ENCODE data around the gene A4GALT.
"Not testable (repeated sequence)": the region's sequence is repeated elsewhere in the genome, so short reads cannot be mapped to it uniquely, and the experiment has no call there.

Gene A4GALT

DNA sequence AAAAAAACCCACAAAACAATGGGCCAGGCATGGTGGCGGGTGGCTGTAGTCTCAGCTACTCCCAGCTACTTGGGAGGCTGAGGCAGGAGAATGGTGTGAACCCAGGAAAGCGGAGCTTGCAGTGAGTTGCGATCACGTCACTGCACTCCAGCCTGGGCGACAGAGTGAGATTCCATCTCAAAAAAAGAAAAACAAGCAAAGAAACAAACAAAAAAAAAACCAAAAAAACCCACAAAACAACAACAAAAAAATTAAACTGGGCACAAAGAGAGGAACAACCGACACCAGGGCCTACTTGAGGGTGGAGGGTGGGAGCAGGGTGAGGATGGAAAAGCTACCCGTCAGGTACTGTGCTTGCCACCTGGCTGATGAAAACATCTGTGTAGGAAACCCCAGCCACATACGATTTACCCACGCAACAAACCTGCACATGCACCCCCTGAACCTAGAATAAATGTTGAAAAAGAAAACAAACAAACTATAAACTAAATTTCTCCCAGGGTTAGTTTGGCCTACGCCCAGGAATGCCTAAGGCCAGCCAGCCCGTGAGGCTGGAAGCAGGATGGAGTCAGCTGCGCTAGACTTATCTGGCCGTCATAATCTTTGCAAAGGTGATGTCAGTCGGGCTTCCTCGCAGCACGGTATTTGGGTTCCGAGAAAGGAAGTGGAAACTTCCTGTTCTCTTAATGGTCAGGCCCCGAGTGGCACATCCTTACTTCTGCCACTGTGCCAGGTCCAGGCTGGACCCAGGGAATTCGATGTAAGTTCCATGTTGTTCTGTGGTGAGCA lies 49.6 kb downstream of the A4GALT start:
- Histone ChIP-seq H3K36me3 (ENCODE audit: insufficient read depth, low read length) (no peaks in the 10 kb centered on the region), H3K4me1 (ENCODE audit: insufficient read depth, low read length, poor library complexity, severe bottlenecking) (no peaks in the 10 kb centered on the region), H3K9ac (ENCODE audit: low read depth, low read length, poor library complexity, severe bottlenecking) (no peak overlapping the region), H2AFZ (ENCODE audit: low read length) (no peak overlapping the region), H3K27me3 (ENCODE audit: insufficient read depth, low read length, poor library complexity, severe bottlenecking) (no peaks in the 10 kb centered on the region), H3K9me3 (ENCODE audit: insufficient read depth, low read depth, low read length) (no peaks in the 10 kb centered on the region), H3K9me2 (replicated peaks; ENCODE audit: low read depth, low read length) (no peaks in the 10 kb centered on the region), H3K79me2 (ENCODE audit: insufficient read depth, low read length) (no peaks in the 10 kb centered on the region), H4K20me1 (ENCODE audit: insufficient read depth, low read length, poor library complexity, severe bottlenecking) (no peaks in the 10 kb centered on the region), H3F3A (ENCODE audit: low read depth) (no peaks in the 10 kb centered on the region), H3K4me2 (ENCODE audit: low read depth, low read length, poor library complexity, severe bottlenecking) (no peak overlapping the region), H3K4me3 (ENCODE audit: low read length, poor library complexity, severe bottlenecking) (no peak overlapping the region)
- TF ChIP-seq EZH2phosphoT487 (IDR thresholded peaks at IDR 0.05; ENCODE audit: borderline replicate concordance), result no peak
- TF ChIP-seq, protein P1, sequence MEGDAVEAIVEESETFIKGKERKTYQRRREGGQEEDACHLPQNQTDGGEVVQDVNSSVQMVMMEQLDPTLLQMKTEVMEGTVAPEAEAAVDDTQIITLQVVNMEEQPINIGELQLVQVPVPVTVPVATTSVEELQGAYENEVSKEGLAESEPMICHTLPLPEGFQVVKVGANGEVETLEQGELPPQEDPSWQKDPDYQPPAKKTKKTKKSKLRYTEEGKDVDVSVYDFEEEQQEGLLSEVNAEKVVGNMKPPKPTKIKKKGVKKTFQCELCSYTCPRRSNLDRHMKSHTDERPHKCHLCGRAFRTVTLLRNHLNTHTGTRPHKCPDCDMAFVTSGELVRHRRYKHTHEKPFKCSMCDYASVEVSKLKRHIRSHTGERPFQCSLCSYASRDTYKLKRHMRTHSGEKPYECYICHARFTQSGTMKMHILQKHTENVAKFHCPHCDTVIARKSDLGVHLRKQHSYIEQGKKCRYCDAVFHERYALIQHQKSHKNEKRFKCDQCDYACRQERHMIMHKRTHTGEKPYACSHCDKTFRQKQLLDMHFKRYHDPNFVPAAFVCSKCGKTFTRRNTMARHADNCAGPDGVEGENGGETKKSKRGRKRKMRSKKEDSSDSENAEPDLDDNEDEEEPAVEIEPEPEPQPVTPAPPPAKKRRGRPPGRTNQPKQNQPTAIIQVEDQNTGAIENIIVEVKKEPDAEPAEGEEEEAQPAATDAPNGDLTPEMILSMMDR (conservative IDR thresholded peaks at IDR 0.05; ENCODE audit: low read length), result no peak

DNA sequence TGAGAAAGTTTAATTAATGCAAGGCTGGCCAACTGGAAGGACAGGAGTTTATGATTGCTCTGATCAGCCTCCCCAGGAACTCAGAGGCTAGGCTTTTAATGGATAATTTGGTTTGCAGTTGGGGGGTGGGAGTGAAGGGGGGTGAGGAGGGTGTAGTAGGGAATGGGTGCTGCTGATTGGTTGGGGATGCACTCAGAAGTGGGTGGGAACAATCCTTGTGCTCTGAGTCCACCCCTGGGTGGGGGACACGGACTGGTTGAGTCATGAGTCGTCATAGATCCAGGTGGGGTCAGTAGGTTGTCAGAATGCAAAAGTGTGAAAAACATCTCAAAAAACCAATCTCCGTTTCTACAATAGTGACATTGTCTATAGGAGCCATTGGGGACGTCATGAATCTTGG lies 50.6 kb downstream of the A4GALT start:
- Histone ChIP-seq H3K4me2 (ENCODE audit: low read depth, low read length, poor library complexity, severe bottlenecking) (no peak overlapping the region), H3K36me3 (ENCODE audit: insufficient read depth, low read length) (no peaks in the 10 kb centered on the region), H3K4me3 (ENCODE audit: low read length, poor library complexity, severe bottlenecking) (no peak overlapping the region), H3K4me1 (ENCODE audit: insufficient read depth, low read length, poor library complexity, severe bottlenecking) (no peaks in the 10 kb centered on the region), H3K9me3 (ENCODE audit: insufficient read depth, low read depth, low read length) (no peaks in the 10 kb centered on the region), H3K9me2 (replicated peaks; ENCODE audit: low read depth, low read length) (no peaks in the 10 kb centered on the region), H3F3A (ENCODE audit: low read depth) (no peaks in the 10 kb centered on the region), H3K27me3 (ENCODE audit: insufficient read depth, low read length, poor library complexity, severe bottlenecking) (no peaks in the 10 kb centered on the region), H3K79me2 (ENCODE audit: insufficient read depth, low read length) (no peaks in the 10 kb centered on the region), H3K9ac (ENCODE audit: low read depth, low read length, poor library complexity, severe bottlenecking) (no peak overlapping the region), H2AFZ (ENCODE audit: low read length) (no peak overlapping the region), H4K20me1 (ENCODE audit: insufficient read depth, low read length, poor library complexity, severe bottlenecking) (no peaks in the 10 kb centered on the region)
- TF ChIP-seq, protein P1 (conservative IDR thresholded peaks at IDR 0.05; ENCODE audit: low read length), result no peak
- no peak for TF ChIP-seq EZH2phosphoT487 (IDR thresholded peaks at IDR 0.05; ENCODE audit: borderline replicate concordance)

DNA sequence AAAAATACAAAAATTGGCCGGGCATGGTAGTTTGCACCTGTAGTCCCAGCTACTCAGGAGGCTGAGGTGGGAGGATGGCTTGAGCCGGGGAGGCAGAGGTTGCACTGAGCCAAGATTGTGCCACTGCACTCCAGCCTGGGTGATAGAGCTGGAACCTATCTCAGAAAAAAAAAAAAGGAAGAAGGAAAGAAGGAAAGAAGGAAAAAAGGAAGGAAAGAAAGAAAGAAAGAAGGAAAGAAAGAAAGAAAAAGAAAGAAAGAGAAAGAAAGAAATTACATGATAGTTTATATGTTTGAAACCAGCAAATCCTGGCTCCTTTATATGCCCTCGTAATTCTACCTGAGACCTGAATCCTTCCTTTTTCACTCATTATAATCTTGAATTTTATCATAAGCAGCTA lies 54.3 kb downstream of the A4GALT start:
- H2AFZ ChIP-seq (ENCODE audit: low read length); H4K20me1 ChIP-seq (ENCODE audit: insufficient read depth, low read length, poor library complexity, severe bottlenecking); H3F3A ChIP-seq (ENCODE audit: low read depth); H3K4me3 ChIP-seq (ENCODE audit: low read length, poor library complexity, severe bottlenecking); H3K4me2 ChIP-seq (ENCODE audit: low read depth, low read length, poor library complexity, severe bottlenecking); H3K9me2 ChIP-seq (replicated peaks; ENCODE audit: low read depth, low read length); H3K79me2 ChIP-seq (ENCODE audit: insufficient read depth, low read length); H3K4me1 ChIP-seq (ENCODE audit: insufficient read depth, low read length, poor library complexity, severe bottlenecking); H3K9ac ChIP-seq (ENCODE audit: low read depth, low read length, poor library complexity, severe bottlenecking); H3K9me3 ChIP-seq (ENCODE audit: insufficient read depth, low read depth, low read length); H3K36me3 ChIP-seq (ENCODE audit: insufficient read depth, low read length); H3K27me3 ChIP-seq (ENCODE audit: insufficient read depth, low read length, poor library complexity, severe bottlenecking): not testable (repeated sequence)

Measured in Loucy (cell line).